Pons (tissue), 1 donor: Measurements from ENCODE around the gene OPALIN.
A peak's percentile ranks its signal among the peaks of the same experiment; 100 is the strongest.
"Not testable (repeated sequence)": the region's sequence is repeated elsewhere in the genome, so short reads cannot be mapped to it uniquely, and the experiment has no call there.

Experiments
- DNase-seq: peaks from one replicate; pipeline ENCODE4 v3.0.0-alpha.2; 2016; ENCODE audit warnings: low spot score

Gene OPALIN

DNA sequence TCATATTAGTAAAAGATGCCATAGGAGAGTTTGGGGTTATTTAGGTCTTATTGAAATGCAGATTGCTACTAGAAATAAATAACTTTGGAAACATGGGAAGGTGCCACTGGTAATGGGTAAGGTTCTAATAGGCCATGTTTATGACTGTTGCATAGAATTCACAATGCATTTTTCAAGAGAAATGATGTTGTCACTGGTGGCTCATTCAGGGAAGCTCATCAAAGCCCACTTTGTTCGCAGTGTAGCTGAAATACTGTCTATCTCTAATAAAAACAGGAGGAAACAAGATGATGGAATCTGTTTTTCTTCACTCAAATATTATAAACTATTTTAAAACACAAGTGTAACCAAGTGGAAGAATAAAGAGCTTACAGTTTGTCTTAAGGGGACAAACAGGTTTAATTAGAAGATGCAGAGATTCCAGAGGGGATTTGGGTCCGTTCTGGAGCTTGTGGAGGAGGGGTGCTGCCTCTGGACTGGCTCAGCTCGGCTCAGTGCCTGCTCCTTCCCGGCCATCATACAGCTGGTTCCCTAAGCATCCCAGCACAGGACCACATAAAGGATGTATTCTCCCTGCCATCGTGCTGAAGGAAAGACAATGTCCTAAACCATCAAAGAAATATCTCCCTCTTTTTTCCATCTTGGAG lies 20.4 kb downstream of the OPALIN start:
- peak; percentile 62 for DNase-seq

- DNase-seq, result no peak
These were observed 21.7 kb downstream of the OPALIN start for GRCh38 chr10:96337106-96337505.

GRCh38 chr10:96334616-96335526 lies 23.9 kb downstream of the OPALIN start:
- peak; percentile 74 for DNase-seq

GRCh38 chr10:96333101-96333500 lies 25.7 kb downstream of the OPALIN start:
- DNase-seq, result no peak

DNA sequence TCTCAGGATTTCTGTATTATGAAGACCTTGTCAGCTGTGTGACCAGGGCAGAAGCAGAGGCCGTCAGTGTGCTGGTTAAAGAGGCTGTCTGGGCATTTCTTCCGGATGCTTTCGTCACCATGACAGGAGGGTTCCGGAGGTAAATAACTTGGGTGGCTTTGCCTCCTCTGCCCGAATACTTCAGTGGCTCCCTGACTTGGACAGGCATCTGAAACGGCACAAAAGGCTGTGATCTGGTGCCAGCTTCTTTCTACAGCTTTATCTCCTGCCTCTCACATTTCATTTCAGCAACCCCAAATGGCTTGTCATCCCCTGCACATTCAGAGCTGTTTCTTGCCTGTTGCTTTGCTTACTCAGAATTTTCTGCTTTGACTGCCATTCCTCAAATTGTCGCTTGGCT lies 31.3 kb downstream of the OPALIN start:
- DNase-seq, result no peak

DNA sequence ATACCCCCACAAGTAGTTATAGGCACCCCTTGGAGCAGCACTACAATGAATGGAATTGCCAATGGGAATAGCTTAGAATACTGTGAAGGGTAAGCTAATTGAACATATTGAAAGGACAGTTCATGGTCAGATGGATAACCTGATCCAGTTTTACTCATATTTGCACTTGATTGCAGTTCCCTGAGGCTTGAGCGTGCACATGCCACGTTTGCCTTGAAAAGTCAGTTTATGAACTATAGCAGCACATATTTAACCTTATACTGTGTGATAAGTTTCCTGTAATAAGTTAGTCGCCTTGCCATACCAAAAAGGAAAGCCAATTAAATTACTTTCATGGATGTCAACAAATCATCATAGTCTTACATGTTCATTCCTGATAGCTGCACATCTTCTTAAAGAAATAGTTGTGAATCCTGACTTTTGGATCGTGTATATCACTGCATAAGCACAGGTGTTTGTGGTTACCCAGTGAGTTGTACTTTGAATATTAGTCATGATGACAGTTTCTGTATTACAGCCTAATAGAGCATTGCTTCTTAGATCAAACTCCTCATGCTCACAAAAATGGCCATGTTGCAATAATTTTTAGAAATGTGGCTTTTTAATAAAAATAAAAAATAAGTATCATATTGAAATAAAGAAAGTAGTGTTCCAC lies 33.0 kb downstream of the OPALIN start:
- DNase-seq, result no peak

GRCh38 chr10:96324447-96324846 lies 34.4 kb downstream of the OPALIN start:
- no peak for DNase-seq

GRCh38 chr10:96322275-96322674 lies 36.5 kb downstream of the OPALIN start:
- DNase-seq, result no peak

GRCh38 chr10:96321822-96322221 lies 37.0 kb downstream of the OPALIN start:
- DNase-seq, result no peak

GRCh38 chr10:96319754-96320474 lies 38.9 kb downstream of the OPALIN start:
- DNase-seq, result no peak

DNA sequence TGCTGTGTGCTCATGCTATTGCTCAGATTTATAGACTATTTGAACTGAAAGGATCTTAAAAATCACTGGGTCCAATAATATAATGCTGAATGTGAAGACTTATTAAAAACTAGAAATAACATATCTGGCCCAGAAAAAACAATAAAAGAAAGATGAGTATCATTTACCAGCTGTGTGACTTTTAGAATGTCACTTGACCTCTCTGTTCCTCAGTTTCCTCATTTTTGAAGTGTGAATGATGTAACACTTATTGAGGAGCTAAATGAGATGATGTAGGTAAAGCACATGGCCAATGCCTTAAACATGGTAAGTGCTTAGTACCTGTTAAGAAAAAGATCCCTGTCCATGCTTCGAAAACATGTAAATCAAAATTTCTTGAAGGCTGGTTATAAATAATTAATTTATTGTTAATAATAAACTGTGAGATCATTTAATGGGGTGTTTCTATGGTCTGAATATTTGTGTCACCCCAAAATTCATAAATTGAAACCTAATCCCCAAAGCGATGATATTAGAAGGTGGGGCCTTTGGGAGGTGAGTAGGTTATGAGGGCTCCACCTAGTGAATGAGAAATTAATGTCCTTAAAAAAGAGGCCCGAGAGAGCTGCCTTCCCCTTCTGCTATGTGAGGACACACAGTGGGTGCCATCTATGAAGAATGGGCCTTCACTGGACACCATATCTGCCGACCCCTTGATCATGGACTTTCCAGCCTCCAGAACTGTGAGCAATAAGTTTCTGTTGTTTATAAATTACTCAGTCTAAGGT lies 41.6 kb downstream of the OPALIN start:
- DNase-seq, result no peak

GRCh38 chr10:96313344-96313743 lies 45.5 kb downstream of the OPALIN start:
- DNase-seq, result no peak

GRCh38 chr10:96311180-96311715 lies 47.6 kb downstream of the OPALIN start:
- DNase-seq, result no peak

DNA sequence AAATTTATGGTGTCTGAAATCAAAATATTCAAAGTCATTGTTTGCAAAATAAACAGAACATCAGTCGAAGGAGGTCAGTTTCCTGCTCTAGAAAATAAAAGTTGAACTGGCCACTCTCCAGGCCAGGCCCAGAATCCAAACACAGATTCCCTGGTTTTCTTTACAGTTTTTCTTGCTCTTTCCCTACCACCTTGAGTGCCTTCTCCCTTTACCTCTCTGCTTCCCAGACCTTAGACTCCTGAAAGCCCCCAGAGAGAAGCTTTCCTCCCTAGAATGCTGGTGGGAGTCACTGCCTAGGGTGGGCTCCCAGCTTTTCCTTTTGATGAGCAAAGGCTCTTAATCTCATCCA lies 48.5 kb downstream of the OPALIN start:
- DNase-seq, result no peak

DNA sequence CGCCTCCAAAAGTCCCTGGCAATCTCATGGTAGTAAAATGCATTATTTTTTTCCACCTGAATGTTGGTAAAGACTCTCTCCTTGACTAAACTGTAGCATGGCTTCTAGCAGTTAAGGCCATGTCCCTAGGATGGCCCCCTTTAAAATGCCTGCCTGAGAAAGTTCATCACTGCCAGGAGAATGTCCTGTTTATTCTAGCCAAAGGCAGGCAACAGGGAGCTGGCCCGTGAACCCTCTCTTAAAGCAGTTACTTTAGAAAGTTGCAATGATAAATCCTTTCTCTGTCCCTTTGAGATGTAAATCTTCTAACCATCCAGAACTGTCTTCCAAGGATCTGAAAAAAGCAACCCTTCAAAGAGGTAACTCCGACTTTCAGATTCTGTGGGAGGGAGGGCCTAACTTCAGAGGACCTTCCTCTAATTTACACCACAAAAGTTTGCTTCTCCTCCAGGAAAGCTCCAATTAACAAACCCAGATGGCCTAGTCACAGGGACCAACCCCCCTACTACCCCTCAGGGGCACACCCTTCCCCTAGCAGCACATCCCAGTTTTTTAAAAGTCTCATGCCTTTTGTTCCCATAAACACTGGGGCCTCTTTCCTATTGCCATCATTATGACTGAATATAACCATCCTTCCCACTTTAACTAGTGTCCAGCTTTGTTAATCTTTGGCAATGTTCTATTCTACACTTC lies 49.0 kb downstream of the OPALIN start:
- DNase-seq, result no peak

- DNase-seq, result not testable (repeated sequence)
These were observed 49.9 kb downstream of the OPALIN start for GRCh38 chr10:96308854-96309253.

GRCh38 chr10:96306516-96306915 lies 52.3 kb downstream of the OPALIN start:
- DNase-seq, result peak; percentile 69

DNA sequence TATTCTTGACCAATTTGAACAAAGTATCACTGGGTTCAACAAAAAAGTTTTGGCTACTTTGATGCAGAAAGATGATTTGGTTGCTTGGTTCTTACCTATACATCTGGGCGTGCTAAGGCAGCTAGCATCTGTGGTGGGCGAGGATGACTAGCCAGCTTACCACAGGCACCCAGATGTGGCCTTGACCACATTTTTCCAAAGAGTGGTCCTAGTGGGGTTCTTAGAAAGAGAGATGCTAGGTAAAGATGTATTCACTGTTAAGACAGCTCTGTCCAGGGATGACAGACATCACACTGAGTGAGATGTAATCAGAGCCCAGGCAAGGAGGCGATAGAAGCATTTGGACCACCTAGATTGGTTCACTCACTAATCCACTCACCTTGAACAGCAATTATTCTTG lies 53.8 kb downstream of the OPALIN start:
- DNase-seq, result no peak

DNA sequence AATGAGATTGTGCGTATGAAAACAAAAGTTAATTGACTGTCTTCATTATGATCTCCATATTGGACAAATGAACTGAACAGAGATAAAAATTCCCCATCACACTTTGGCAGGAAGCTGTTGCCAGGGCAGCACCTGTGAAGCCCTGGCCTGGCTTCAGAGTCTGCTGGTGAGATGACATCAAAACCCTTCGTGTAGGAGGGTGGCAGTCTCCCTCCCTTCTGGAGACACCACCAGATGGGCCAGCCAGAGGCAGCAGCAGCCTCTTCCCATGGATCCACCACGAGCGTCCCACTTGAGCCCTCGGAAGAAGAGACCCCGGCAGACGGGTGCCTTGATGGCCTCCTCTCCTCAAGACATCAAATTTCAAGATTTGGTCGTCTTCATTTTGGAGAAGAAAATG lies 54.6 kb downstream of the OPALIN start, which contains the start of gene DNTT:
DNTT (plus strand) TSS at position 205 of the 400 bp plus-strand sequence; CDS start at position 269, 64 bp downstream.
- DNase-seq, result no peak

GRCh38 chr10:96301616-96302015 lies 57.2 kb downstream of the OPALIN start:
- no peak for DNase-seq
